IMR-90 (cell line): ENCODE data around the gene NPHP4.

Experiments
- MXI1 ChIP-seq: IDR thresholded peaks from 2 replicates; pipeline ENCODE4 v1.6.1; 2012; ENCODE audit warnings: low read depth, mild to moderate bottlenecking, low read length, moderate library complexity, borderline replicate concordance
- POLR2A ChIP-seq: IDR thresholded peaks from 2 replicates; pipeline ENCODE4 v1.6.1; 2012; ENCODE audit warnings: mild to moderate bottlenecking, low read depth, low read length
- TF ChIP-seq, protein P1 (sequence below): fragments of 150-350 bp; IDR thresholded peaks from 2 replicates; pipeline ENCODE4 v1.6.1; 2016; ENCODE audit warnings: low read depth, mild to moderate bottlenecking, low read length, moderate library complexity, borderline replicate concordance

GRCh38 chr1:5833911-5834310 lies 158.3 kb downstream of the NPHP4 start:
- no peak for TF ChIP-seq POLR2A
- no peak for TF ChIP-seq MXI1
- TF ChIP-seq, protein P1, sequence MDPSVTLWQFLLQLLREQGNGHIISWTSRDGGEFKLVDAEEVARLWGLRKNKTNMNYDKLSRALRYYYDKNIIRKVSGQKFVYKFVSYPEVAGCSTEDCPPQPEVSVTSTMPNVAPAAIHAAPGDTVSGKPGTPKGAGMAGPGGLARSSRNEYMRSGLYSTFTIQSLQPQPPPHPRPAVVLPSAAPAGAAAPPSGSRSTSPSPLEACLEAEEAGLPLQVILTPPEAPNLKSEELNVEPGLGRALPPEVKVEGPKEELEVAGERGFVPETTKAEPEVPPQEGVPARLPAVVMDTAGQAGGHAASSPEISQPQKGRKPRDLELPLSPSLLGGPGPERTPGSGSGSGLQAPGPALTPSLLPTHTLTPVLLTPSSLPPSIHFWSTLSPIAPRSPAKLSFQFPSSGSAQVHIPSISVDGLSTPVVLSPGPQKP: no peak
